ENCODE results near the gene TPSD1. TPM values are rescaled to one million over a fixed set of nuclear protein-coding genes. Genes with fewer than 3 reads are reported as not detected.

The TPSD1 gene
- total and polyA plus RNA-seq, 9 of the 15 experiments (the other 6 are each of a cell fraction or from before 2014, with no cell fraction given): not detected

GRCh38 chr16:1279945-1280589, 24.2 kb downstream of the TPSD1 start:
- 0 out of 2 replicates have a peak, but pooled peaks cover 3% of the 10 kb centered on the region for H4K20me1 ChIP-seq (replicated peaks; ENCODE audit: control insufficient read depth, insufficient read depth, low read length)
- TF ChIP-seq RB1 (IDR thresholded peaks at IDR 0.05; ENCODE audit: low read depth) (no peak), FOXK1 (CRISPR knock-in tag; IDR thresholded peaks at IDR 0.05; ENCODE audit: borderline replicate concordance) (no peak), NKRF (IDR thresholded peaks at IDR 0.05; ENCODE audit: borderline replicate concordance) (no peak), SNIP1 (IDR thresholded peaks at IDR 0.05; ENCODE audit: low read depth) (no peak), POLR2H (tag; IDR thresholded peaks at IDR 0.05; ENCODE audit: low read depth) (no peak), CTCF (IDR thresholded peaks at IDR 0.05 in 2 of 3, conservative IDR thresholded peaks at IDR 0.05 in 1 of 3; ENCODE audit: insufficient read depth in 2 of 3, low read depth in 1 of 3, low read length in 3 of 3) (no peak), HEY1 (CRISPR knock-in tag; IDR thresholded peaks at IDR 0.05; ENCODE audit: borderline replicate concordance) (no peak), NCOA1 (IDR thresholded peaks at IDR 0.05; ENCODE audit: low read depth) (no peak)
- H3K9ac ChIP-seq (ENCODE audit: insufficient read depth in 1 of 2, low read depth in 2 of 2, low read length in 2 of 2): 0 out of 4 replicates have a peak overlapping the region, but pooled peaks of 1 of the 2 experiments have one; percentile 14
- no peaks in the 10 kb centered on the region for H3K79me2 ChIP-seq (ENCODE audit: control insufficient read depth, insufficient read depth, low read length)
- peaks cover 25 to 69% of the 10 kb centered on the region in 2 experiments; a peak in 4 of 5 replicates for H3K27me3 ChIP-seq (ENCODE audit: control insufficient read depth in 2 of 2, insufficient read depth in 2 of 2, low read length in 2 of 2)
- DNase-seq (ENCODE audit: extremely low read depth in 1 of 4, low spot score in 3 of 4) (peak in 1 of 4 experiments; percentile 13), ATAC-seq (no peak), FAIRE-seq (no peak)
- ChIA-PET POLR2A (interaction anchor here (0.7 to 1.4 kb wide), 2 partner anchors 10 to 36 kb away, joined by 3 to 5 read pairs; no protein-coding TSS in a partner anchor), CTCF (ENCODE audit: low intra/inter-chr PET ratio) (interaction anchor here (1.6 kb wide), 1 partner anchor 21 kb away, joined by 4 read pairs; no protein-coding TSS in a partner anchor)
- H3K4me3 ChIP-seq: no peak overlapping the region
- no peaks in the 10 kb centered on the region for H3K36me3 ChIP-seq (ENCODE audit: control insufficient read depth, insufficient read depth, low read length)
- no TSS peak for BruUV-seq (replicated peaks)
- H3K9me3 ChIP-seq (replicated peaks; ENCODE audit: control insufficient read depth, insufficient read depth, low read depth, low read length): no peaks in the 10 kb centered on the region
- intact Hi-C loops (cut with micrococcal nuclease) (no loop called here), in situ Hi-C loops (cut with MboI) (no loop called here)
- H2AFZ ChIP-seq (ENCODE audit: low read depth, low read length): no peak overlapping the region
- H3K9me1 ChIP-seq (ENCODE audit: control insufficient read depth, insufficient read depth, low read length): no peaks in the 10 kb centered on the region
- no peak overlapping the region for H3K27ac ChIP-seq (ENCODE audit: extremely low read depth, low read depth, low read length)
- 14% methylated on average over 26 of the region's 29 CpGs for WGBS (ENCODE audit: insufficient coverage, low coverage, missing lambda C conversion rate)
- H3K4me1 ChIP-seq (replicated peaks in 1 of 2; ENCODE audit: control insufficient read depth in 2 of 2, insufficient read depth in 2 of 2, low read length in 2 of 2): peaks cover 0 to 65% of the 10 kb centered on the region in 2 experiments; a peak in 3 of 5 replicates
- no peak overlapping the region for H3K4me2 ChIP-seq (ENCODE audit: insufficient read depth, low read length)
